Right forelimb (tissue), 1 donor: ENCODE results near the gene SKP1.
A peak's percentile ranks its signal among the peaks of the same experiment; 100 is the strongest.
"Not testable (repeated sequence)": the region's sequence is repeated elsewhere in the genome, so short reads cannot be mapped to it uniquely, and the experiment has no call there.

Source experiments
- DNase-seq: peaks from one replicate; pipeline ENCODE4 v3.0.0-alpha.2; 2018

Gene SKP1

DNA sequence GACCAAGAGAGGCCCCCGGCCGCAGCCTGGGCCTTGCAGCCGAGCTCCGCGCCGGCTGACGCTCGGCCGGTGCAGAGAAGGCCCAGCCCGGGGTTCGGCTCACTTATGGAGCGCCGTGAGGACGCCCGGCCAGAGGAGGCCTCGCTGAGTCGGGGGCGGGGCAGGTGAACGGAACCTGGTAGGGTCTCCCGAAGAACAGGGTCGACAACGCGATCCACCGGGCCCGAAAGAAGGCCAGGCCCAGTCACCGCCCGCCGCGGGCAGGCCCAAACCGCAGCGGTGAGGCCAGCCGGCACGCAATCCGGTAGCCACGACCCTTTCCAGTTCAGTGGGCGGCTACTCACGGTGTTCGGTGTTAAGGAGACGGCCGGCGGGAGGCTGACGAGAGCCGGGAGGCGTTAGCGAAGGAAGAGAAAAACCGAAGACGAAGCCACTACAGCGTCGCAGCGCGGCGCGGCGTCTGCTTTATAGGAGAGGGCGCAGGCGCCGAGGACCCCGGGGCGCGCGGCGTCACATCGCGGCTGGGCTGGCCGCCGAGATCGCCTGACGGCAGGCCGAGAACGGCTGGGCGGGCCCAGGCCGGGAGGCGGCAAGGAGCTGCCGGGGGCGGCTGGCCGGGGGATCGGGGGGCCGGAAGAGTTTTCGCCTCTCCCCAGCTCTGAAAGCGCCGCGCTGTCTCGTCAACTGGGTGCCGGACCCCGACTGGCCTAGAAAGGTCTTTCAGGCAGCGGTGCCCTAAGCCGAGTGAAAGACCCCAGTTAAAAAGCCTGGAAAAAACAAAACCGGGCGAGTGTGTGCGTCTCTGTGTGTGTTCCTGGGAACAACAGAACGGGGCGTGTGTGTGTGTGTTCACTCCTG, at the start of gene SKP1:
Gene SKP1, minus strand, starts transcription at position 440 of the 858 bp plus-strand sequence. CDS start 2,928 bp downstream, outside the sequence.
- peak; percentile 93 for DNase-seq

DNA sequence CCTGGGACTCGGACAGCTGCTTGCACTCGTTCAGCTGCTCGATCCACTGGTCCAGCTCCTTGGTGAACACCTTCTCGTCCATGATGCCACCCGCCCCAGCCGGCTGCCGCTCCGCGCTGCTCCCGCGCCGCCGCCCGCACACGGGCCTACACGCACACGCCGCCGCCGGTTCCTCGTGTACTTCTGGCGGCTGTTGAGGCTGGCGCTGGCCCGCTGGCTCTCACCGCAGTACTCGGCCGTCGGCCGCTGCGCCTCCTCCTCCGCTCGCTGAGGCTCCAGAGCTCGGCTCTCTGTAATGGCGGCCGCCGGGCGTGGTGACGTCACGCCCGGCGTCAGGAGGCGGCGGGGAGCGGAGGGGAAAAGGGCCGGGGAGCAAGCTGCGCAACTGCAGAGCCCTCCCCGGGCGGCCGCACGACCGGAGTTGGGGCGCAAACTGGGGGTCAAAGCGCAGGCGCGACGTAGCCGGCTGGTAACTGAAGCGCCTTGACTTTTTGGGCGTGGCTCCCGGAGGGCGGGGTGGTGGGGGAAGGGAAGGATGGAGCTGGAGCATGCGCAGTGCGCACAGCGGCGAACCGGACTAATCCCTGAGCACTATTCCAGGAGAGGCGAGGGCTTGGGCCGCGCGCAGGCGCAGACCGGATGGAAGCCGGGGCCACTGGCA, 49.2 kb upstream of the SKP1 start, which contains the start of gene PPP2CA:
Gene PPP2CA, minus strand, starts transcription at position 294 of the 661 bp plus-strand sequence. Its CDS starts 212 bp downstream, at position 82.
- DNase-seq = peak; percentile 100

GRCh38 chr5:134224888-134225779, 48.4 kb upstream of the SKP1 start:
- peak; percentile 84 for DNase-seq

- no peak for DNase-seq
Measured at GRCh38 chr5:134223406-134224248, 46.9 kb upstream of the SKP1 start.

- DNase-seq = not testable (repeated sequence)
Measured at GRCh38 chr5:134221690-134222089, 44.9 kb upstream of the SKP1 start.

- no peak for DNase-seq
Measured at GRCh38 chr5:134215757-134216156, 39.0 kb upstream of the SKP1 start.

DNA sequence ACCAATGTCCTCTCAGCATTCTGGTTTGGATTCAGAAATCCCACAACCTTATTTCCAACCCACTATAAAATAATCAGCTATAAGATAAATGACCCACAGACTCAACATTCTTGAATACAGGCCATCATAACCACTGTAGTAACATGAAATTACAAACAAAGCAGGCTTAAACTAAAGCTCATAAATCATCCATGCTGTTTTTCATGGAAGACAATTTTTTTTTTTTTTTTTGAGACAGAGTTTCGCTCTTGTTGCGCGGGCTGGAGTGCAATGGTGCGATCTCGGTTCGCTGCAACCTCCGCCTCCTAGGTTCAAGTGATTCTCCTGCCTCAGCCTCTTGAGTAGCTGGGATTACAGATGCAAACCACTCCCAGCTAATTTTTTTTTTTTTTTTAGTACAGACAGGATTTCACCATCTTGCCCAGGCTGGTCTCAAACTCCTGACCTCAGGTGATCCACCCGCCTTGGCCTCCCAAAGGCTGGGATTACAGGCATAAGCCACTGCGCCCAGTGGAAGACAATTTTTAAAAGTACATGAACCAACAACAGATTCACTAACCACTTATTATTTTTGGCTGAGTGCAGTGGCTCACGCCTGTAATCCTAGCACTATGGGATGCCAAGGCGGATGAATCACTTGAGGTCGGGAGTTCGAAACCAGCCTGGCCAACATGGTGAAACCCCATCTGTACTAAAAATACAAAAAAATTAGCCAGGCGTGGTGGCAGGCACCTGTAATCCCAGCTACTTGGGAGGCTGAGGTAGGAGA, 34.7 kb upstream of the SKP1 start:
- not testable (repeated sequence) for DNase-seq

DNA sequence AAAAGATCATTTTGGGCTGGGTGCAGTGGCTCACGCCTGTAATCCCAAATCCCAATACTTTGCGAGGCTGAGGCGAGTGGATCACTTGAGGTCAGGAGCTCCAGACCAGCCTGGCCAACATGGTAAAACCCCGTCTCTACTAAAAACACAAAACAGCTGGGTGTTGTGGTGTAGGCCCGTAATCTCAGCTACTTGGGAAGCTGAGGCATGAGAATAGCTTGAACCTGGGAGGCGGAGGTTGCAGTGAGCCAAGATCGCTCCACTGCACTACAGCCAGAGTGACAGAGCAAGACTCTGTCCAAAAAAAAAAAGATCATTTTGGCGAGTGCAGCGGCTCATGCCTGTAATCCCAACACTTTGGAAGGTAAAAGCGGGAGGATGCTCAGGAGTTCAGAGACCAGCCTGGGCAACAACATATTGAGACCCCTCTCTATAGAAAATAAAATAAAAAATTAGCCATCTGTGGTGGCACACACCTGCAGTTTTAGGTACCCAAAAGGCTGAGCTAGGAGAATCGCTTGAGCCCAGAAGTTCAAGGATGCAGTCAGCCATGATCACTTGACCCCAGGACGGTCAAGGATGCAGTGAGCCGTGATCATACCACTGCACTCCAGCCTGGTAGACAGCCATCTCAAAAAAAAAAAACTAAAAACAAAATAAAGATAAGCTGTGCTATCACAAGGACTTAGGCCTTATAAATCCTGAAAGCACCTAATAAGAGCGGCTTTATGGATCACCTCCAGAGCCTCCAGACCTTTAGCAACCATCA, 32.9 kb upstream of the SKP1 start:
- DNase-seq = no peak

GRCh38 chr5:134207696-134208095, 30.9 kb upstream of the SKP1 start:
- no peak for DNase-seq

- DNase-seq = no peak
Measured at GRCh38 chr5:134206627-134207160, 29.9 kb upstream of the SKP1 start.

DNA sequence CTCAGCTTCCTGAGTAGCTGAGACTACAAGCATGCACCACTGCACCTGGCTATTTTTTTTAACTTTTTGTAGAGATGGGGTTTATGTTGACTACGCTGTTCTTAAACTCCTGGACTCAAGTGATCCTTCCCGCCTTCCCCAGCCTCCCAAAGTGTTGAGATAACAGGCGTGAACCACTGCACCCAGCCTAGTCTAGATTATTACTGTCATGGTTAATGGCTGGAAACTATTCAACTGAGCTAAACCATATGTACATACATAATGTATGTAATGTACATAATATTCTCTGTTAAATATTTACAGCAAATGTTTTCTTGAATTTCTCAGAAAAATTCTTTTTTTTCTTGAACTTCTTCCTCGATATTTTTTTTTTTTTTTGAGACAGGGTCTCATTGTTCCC, 27.8 kb upstream of the SKP1 start:
- no peak for DNase-seq

DNA sequence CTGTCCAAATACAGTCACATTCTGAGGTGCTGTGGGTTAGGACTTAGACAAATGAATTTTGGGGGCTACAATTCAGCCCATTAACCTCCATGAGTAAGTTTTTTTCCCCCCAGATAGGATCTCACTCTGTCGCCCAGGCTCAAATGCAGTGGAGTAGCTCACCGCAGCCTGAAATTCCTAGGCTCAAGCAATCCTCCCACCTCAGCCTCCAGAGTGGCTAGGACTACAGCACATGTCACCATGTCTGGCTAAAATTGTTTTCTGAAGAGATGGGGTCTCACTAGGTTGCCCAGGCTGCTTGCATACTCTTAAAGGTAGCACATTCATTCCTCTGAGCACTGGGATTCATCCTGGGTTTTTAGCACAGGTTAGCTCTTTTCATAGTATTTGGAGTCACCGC, 26.9 kb upstream of the SKP1 start:
- no peak for DNase-seq

DNA sequence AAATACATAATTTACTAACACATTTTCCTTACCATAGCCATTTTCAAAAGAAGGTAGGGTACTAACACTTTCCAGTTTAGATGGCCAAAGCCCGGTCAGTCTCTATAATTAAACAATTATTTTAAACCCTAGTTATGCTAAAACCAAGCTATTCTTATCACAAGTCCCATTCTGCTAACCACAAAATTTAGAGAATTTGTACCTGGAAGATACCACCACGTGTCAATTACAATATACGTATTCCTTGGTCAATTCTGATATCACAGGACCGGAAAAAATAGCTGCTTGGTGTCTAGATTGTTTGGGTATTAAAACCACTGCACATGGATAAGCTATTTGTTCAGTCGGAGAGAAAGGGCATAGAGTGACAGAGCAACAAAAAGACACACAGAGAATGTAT, 18.9 kb upstream of the SKP1 start:
- no peak for DNase-seq

- DNase-seq = no peak
Measured at GRCh38 chr5:134189031-134189430, 12.3 kb upstream of the SKP1 start.

GRCh38 chr5:134188092-134188491, 11.3 kb upstream of the SKP1 start:
- DNase-seq = no peak

GRCh38 chr5:134184155-134185135, 7.7 kb upstream of the SKP1 start:
- peak; percentile 78 for DNase-seq

DNA sequence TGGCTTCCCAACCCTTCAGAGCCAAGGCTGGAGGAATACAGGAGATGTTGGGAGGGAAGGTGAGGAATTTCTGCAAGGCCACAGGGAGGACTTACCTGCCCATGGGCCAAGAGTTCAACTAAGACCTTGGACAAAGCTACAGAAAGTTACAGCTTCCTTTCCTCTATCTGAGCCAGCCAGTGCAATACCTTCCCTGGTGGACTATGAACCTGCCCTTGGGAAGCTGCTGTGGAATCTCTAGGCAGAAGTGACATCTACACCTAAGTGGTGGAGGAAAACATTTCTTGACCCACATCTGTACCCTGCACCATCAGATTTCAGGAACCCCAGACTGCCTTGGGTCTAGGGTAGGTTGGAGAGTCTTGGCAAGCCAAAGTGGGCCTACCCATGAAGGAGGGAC, 6.7 kb upstream of the SKP1 start:
- DNase-seq = no peak

- no peak for DNase-seq
Measured at GRCh38 chr5:134178096-134178419, 1.3 kb upstream of the SKP1 start.
